Prostate gland (tissue), 2 donors: ENCODE measurements around the gene SMAD7. TPM values are rescaled to one million over a fixed set of nuclear protein-coding genes. Genes with fewer than 3 reads are reported as not detected.

Experiments
- DNase-seq: peaks from one replicate; pipeline ENCODE4 v3.0.0-alpha.2; 2019; ENCODE audit warnings: low spot score
- H3K27ac ChIP-seq, 2 donors: fragments of 200-600 bp; sonication (generic); 2 replicates each; pipeline ENCODE4 v1.5.1; 2017 to 2019
- H3K27me3 ChIP-seq: fragments of 200-600 bp; sonication (generic); replicated peaks from 2 replicates; pipeline ENCODE4 v1.5.1; 2019; ENCODE audit not compliant: insufficient read depth
- H3K36me3 ChIP-seq, 2 donors: fragments of 200-600 bp; sonication (generic); 1 replicate in 1 of 2; 2 replicates in 1 of 2; pipeline versions ENCODE4 v1.5.1 to v1.8.1; 2017 to 2019
- H3K4me1 ChIP-seq: fragments of 200-600 bp; sonication (generic); replicated peaks from 2 replicates; pipeline ENCODE4 v1.5.1; 2019
- H3K4me3 ChIP-seq, 2 donors: fragments of 200-600 bp; sonication (generic); 2 replicates each; pipeline ENCODE4 v1.5.1; 2017 to 2019
- H3K9me3 ChIP-seq: fragments of 200-600 bp; sonication (generic); 2 replicates; pipeline ENCODE4 v1.5.1; 2017
- POLR2A ChIP-seq: fragments of 450-650 bp; IDR thresholded peaks from one replicate; pipeline ENCODE4 v1.6.1; 2016; ENCODE audit warnings: antibody characterized with exemption, mild to moderate bottlenecking
- POLR2AphosphoS5 ChIP-seq: sonication (generic); formaldehyde crosslinking; IDR thresholded peaks from one replicate; pipeline ENCODE4 v1.6.1; 2017; ENCODE audit warnings: antibody characterized with exemption
- WGBS: methylation state at CpG from one replicate; pipeline ENCODE4 v1.1.5; 2018; 5-methylcytosine and 5-hydroxymethylcytosine counted together
- intact Hi-C: fragments of 100-400 bp; cut with DNase I; formaldehyde crosslinking; loops from one replicate; pipeline ENCODE4 v1.14.2; 2022
- total RNA-seq, 2 donors: library from RNA; depleted of rRNA; stranded (reverse); fragments of >200 nt; gene quantifications; one replicate each; pipeline ENCODE4 v1.1.0, GENCODE V29; 2016
- TF ChIP-seq, protein P1 (sequence below), 4 experiments: fragments of 200-600 bp in 2 of 4; fragments of 450-650 bp in 2 of 4; sonication (generic) in 2 of 4; IDR thresholded peaks; 1 replicate in 3 of 4; 2 replicates in 1 of 4; pipeline ENCODE4 v1.5.1; 2016 to 2019; ENCODE audit warnings: antibody characterized with exemption in 4 of 4, mild to moderate bottlenecking in 2 of 4, moderate library complexity in 2 of 4

Gene SMAD7
- total RNA-seq, 2 donors from 2014 or later = 29.3 to 31.0 TPM

DNA sequence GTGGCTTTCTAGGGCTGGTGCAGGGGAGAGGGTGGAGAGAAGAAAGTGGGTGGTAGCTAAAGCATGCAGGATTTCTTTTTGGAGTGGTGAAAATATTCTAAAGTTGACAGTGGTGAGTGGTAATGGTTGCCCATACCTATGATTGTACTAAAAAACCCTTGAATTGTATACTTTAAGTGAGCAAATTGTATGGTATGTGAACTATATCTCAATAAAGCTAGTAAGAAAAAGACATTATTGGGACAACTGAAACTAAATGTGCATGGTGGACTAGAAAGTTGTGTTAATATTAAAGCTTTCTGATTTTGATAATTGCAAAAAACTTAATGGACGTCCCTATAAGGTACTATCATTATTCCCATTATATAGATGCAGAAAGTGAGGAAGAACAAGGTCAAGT, 50.3 kb downstream of the SMAD7 start:
- H3K9me3 ChIP-seq = no peaks in the 10 kb centered on the region
- H3K27ac ChIP-seq = no peak overlapping the region
- H3K4me3 ChIP-seq = no peak overlapping the region
- no peaks in the 10 kb centered on the region for H3K27me3 ChIP-seq
- 87% methylated on average over 1 of the region's 1 CpG for WGBS
- no peak for DNase-seq
- H3K36me3 ChIP-seq = no peaks in the 10 kb centered on the region
- no peaks in the 10 kb centered on the region for H3K4me1 ChIP-seq
- TF ChIP-seq, protein P1, sequence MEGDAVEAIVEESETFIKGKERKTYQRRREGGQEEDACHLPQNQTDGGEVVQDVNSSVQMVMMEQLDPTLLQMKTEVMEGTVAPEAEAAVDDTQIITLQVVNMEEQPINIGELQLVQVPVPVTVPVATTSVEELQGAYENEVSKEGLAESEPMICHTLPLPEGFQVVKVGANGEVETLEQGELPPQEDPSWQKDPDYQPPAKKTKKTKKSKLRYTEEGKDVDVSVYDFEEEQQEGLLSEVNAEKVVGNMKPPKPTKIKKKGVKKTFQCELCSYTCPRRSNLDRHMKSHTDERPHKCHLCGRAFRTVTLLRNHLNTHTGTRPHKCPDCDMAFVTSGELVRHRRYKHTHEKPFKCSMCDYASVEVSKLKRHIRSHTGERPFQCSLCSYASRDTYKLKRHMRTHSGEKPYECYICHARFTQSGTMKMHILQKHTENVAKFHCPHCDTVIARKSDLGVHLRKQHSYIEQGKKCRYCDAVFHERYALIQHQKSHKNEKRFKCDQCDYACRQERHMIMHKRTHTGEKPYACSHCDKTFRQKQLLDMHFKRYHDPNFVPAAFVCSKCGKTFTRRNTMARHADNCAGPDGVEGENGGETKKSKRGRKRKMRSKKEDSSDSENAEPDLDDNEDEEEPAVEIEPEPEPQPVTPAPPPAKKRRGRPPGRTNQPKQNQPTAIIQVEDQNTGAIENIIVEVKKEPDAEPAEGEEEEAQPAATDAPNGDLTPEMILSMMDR (IDR thresholded peaks at IDR 0.05) = no peak
- TF ChIP-seq POLR2AphosphoS5 (no peak), POLR2A (no peak)
- intact Hi-C loops = no loop called here

DNA sequence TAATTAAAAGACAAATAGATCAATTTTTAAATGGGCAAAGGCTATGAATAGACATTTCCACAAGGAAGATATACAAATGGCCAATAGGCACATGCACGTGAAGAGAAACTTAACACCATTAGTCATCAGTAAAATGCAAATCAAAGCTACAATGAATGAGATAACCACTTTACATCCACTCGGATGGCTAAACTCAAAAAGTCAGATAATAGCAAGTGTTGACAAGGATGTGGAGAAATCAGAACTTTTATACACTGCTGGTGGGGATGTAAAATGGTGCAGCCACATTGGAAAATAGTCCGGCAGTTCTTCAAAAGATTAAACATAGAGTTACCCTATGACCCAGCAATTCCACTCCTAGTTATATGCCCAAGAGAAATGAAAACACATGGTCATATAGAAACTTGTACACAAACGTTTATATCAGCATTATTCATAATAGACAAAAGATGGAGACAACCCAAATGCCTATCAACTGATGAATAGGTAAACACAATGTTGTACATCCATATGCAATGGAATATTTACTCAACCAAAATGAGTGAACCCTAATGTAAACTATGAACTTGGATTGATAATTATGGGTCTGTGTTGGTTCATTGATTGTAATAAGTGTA, 51.1 kb downstream of the SMAD7 start:
- intact Hi-C loops = no loop called here
- H3K27me3 ChIP-seq = no peaks in the 10 kb centered on the region
- no peaks in the 10 kb centered on the region for H3K36me3 ChIP-seq
- H3K27ac ChIP-seq = no peak overlapping the region
- 85% methylated on average over 4 of the region's 4 CpGs for WGBS
- H3K9me3 ChIP-seq = no peaks in the 10 kb centered on the region
- H3K4me1 ChIP-seq = no peaks in the 10 kb centered on the region
- H3K4me3 ChIP-seq = no peak overlapping the region
- TF ChIP-seq POLR2A = no peak
- TF ChIP-seq, protein P1 (IDR thresholded peaks at IDR 0.05) = no peak
- TF ChIP-seq POLR2AphosphoS5 = no peak
- DNase-seq = no peak

DNA sequence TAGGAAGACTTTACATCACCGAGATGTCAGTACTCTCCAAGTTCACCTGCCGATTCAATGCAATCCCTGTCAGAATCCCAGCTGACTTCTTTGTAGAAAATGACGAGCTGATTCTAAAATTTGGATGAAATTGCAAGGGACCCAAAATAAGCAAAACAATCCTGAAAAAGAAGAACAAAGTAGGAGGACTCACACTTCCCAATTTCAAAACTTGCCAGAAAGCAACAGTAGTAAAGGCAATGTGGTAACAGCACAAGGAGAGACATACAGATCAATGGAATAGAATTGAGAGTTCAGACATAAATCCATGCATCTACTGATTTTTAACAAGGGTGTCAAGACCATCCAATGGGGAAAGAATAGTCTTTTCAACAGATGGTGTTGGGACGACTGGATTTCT, 52.2 kb downstream of the SMAD7 start:
- Histone ChIP-seq H3K36me3 (no peaks in the 10 kb centered on the region), H3K9me3 (no peaks in the 10 kb centered on the region), H3K4me1 (peaks cover 2% of the 10 kb centered on the region), H3K27ac (no peak overlapping the region), H3K4me3 (no peak overlapping the region), H3K27me3 (no peaks in the 10 kb centered on the region)
- WGBS = 69% methylated on average over 4 of the region's 4 CpGs
- intact Hi-C loops = no loop called here
- no peak for DNase-seq
- TF ChIP-seq, protein P1 (IDR thresholded peaks at IDR 0.05) = no peak
- no peak for TF ChIP-seq POLR2AphosphoS5
- no peak for TF ChIP-seq POLR2A

DNA sequence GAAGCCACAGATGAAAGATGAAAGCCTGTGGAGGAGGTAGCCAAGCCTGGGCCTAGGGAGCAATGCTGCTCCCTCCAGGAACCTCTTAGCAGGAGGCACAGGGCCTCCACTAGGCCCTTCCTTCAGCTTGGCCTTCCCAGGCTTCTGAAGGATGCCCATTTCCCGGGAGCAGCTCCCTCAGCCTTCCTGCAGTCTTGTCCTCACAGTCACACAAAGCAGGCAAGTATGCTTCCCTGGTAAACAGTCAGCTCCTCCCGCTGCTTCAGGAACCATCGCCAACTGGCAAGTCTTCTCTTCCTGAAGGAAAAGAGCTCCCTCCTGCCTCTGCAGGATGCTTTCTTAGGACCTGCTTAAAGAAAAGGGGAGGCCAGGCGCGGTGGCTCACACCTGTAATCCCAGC, 53.2 kb downstream of the SMAD7 start:
- intact Hi-C loops = no loop called here
- Histone ChIP-seq H3K36me3 (no peaks in the 10 kb centered on the region), H3K4me1 (peaks cover 12% of the 10 kb centered on the region), H3K4me3 (no peak overlapping the region), H3K9me3 (no peaks in the 10 kb centered on the region), H3K27ac (no peak overlapping the region), H3K27me3 (no peaks in the 10 kb centered on the region)
- DNase-seq = no peak
- TF ChIP-seq POLR2AphosphoS5 (no peak), POLR2A (no peak)
- TF ChIP-seq, protein P1 (IDR thresholded peaks at IDR 0.05) = no peak
- WGBS = 67% methylated on average over 5 of the region's 5 CpGs

DNA sequence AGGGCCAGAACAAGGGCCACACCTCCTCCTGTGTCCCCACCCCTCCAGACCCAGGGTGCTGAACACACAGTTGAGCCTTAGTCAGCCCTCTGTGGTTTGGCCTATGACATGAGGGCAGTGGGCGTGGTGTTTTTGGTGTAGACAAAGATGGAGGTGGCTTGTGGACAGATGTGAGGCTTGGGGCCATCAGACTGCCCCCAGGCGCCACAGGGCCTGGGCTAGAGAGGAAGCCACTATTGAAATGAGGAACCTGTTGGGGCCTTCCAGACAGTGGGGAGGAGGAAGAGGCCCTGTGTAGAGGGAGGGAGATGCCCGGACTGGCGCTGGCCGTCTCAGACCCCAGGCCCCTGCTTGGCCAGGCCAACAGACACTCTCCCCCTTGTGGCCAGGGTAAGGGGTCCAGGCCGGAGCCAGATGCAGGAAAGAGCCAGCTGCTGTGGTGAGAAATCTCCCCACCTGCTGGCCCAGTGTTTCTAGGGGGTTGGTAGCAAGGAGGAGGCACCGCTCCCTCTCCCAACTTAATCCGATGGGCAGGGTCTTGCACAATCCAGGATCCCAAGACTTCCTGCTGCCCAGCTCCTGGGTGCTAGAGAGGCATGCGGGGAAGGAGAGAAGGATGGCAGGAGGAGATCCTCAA, 53.8 kb downstream of the SMAD7 start:
- intact Hi-C loops = no loop called here
- Histone ChIP-seq H3K36me3 (no peaks in the 10 kb centered on the region), H3K27ac (no peak overlapping the region), H3K9me3 (no peaks in the 10 kb centered on the region), H3K4me1 (peaks cover 17% of the 10 kb centered on the region), H3K27me3 (no peaks in the 10 kb centered on the region), H3K4me3 (no peak overlapping the region)
- WGBS = 93% methylated on average over 9 of the region's 9 CpGs
- TF ChIP-seq POLR2AphosphoS5 (no peak), POLR2A (no peak)
- TF ChIP-seq, protein P1 (IDR thresholded peaks at IDR 0.05) = no peak
- no peak for DNase-seq
